CD4-positive, alpha-beta T cell treated with Interleukin-4 for 1 hour (primary cell): ENCODE results near the gene NUDT5.

Experiments
- DNase-seq, 2 donors: peaks; one replicate each; pipeline ENCODE4 v3.0.0-alpha.2; 2020 to 2022

NUDT5 gene

GRCh38 chr10:12160664-12161063 lies 35.0 kb downstream of the NUDT5 start:
- DNase-seq = no peak

- DNase-seq = peak in 1 of 2 donors; percentile 7
Observed at GRCh38 chr10:12158111-12158510, 37.6 kb downstream of the NUDT5 start.

- no peak for DNase-seq
Observed at GRCh38 chr10:12156367-12157123, 39.1 kb downstream of the NUDT5 start.

- no peak for DNase-seq
Observed at GRCh38 chr10:12154516-12154915, 41.2 kb downstream of the NUDT5 start.

GRCh38 chr10:12150163-12150562 lies 45.5 kb downstream of the NUDT5 start:
- no peak for DNase-seq

- DNase-seq = no peak
Observed at GRCh38 chr10:12144538-12144937, 51.2 kb downstream of the NUDT5 start.

GRCh38 chr10:12140038-12140437 lies 55.7 kb downstream of the NUDT5 start:
- DNase-seq = no peak

GRCh38 chr10:12135631-12136030 lies 60.1 kb downstream of the NUDT5 start:
- no peak for DNase-seq

GRCh38 chr10:12130237-12130872 lies 65.3 kb downstream of the NUDT5 start:
- peak; percentile 54 to 67 for DNase-seq

GRCh38 chr10:12129222-12130111 lies 66.2 kb downstream of the NUDT5 start, which contains the start of gene SEC61A2:
SEC61A2 (plus strand) TSS chr10:12129677; CDS start chr10:12129788, 111 bp downstream.
- DNase-seq = peak; percentile 95 to 96

- DNase-seq = no peak
Observed at GRCh38 chr10:12121673-12122072, 74.0 kb downstream of the NUDT5 start.
